CD14-positive monocyte (primary cell): ENCODE data around the gene ENKUR. TPM values are rescaled to one million over a fixed set of nuclear protein-coding genes. Genes with fewer than 3 reads are reported as not detected.

ENCODE experiments used
- DNase-seq, 3 donors: peaks; one replicate each; pipeline ENCODE4 v3.0.0-alpha.2; 2011 to 2022
- H2AFZ ChIP-seq: 2 replicates; pipeline ENCODE4 v1.6.0; 2012; ENCODE audit warnings: mild to moderate bottlenecking, low read depth, low read length, inconsistent platforms; ENCODE audit not compliant: insufficient read depth, poor library complexity, severe bottlenecking
- H3K27ac ChIP-seq, 2 donors: 1 replicate in 1 of 2; 2 replicates in 1 of 2; pipeline ENCODE4 v1.5.1; 2012 to 2013; ENCODE audit warnings: low read length in 2 of 2, control low read depth in 1 of 2, inconsistent platforms in 1 of 2, low read depth in 1 of 2, mild to moderate bottlenecking in 1 of 2
- H3K27me3 ChIP-seq, 2 donors: one replicate each; pipeline versions ENCODE4 v1.6.0 to v1.6.1; 2011 to 2013; ENCODE audit warnings: low read length in 2 of 2; ENCODE audit not compliant: control insufficient read depth in 2 of 2, insufficient read depth in 2 of 2
- H3K36me3 ChIP-seq, 2 donors: replicated peaks in 1 of 2; 1 replicate in 1 of 2; 2 replicates in 1 of 2; pipeline versions ENCODE4 v1.5.1 to v1.6.1; 2012 to 2013; ENCODE audit warnings: low read length in 2 of 2, control low read depth in 1 of 2, inconsistent platforms in 1 of 2, mild to moderate bottlenecking in 1 of 2; ENCODE audit not compliant: insufficient read depth in 2 of 2, control insufficient read depth in 1 of 2
- H3K4me1 ChIP-seq, 2 donors: 1 replicate in 1 of 2; 2 replicates in 1 of 2; pipeline versions ENCODE4 v1.5.1 to v1.6.1; 2012 to 2013; ENCODE audit warnings: low read length in 2 of 2, control low read depth in 1 of 2, inconsistent platforms in 1 of 2, mild to moderate bottlenecking in 1 of 2, moderate library complexity in 1 of 2; ENCODE audit not compliant: insufficient read depth in 2 of 2, control insufficient read depth in 1 of 2
- H3K4me2 ChIP-seq: replicated peaks from 2 replicates; pipeline ENCODE3; 2012; ENCODE audit warnings: low read length, moderate library complexity, mild to moderate bottlenecking; ENCODE audit not compliant: poor library complexity, severe bottlenecking; ENCODE audit errors: extremely low read depth
- H3K4me3 ChIP-seq, 3 experiments: fragments of 200-600 bp in 1 of 3; sonication (generic) in 1 of 3; replicated peaks in 1 of 3; 1 replicate in 2 of 3; 2 replicates in 1 of 3; pipeline ENCODE4 v1.5.1; 2011 to 2013; ENCODE audit warnings: low read length in 3 of 3, mild to moderate bottlenecking in 3 of 3, control low read depth in 2 of 3, low read depth in 2 of 3, inconsistent platforms in 1 of 3, moderate library complexity in 1 of 3
- H3K79me2 ChIP-seq: 2 replicates; pipeline ENCODE4 v1.6.0; 2012; ENCODE audit warnings: mild to moderate bottlenecking, control low read depth, inconsistent platforms, low read length, moderate library complexity; ENCODE audit not compliant: insufficient read depth
- H3K9ac ChIP-seq: 2 replicates; pipeline ENCODE4 v1.6.0; 2017; ENCODE audit warnings: low read length, mild to moderate bottlenecking; ENCODE audit not compliant: insufficient read depth, poor library complexity, severe bottlenecking
- H3K9me3 ChIP-seq, 2 donors: replicated peaks in 1 of 2; 1 replicate in 1 of 2; 2 replicates in 1 of 2; pipeline versions ENCODE4 v1.5.1 to v1.6.1; 2012 to 2013; ENCODE audit warnings: low read length in 2 of 2, control low read depth in 1 of 2; ENCODE audit not compliant: control insufficient read depth in 1 of 2, insufficient read depth in 1 of 2
- H4K20me1 ChIP-seq: 2 replicates; pipeline ENCODE4 v1.6.0; 2012; ENCODE audit warnings: mild to moderate bottlenecking, low read length, control low read depth, moderate library complexity; ENCODE audit not compliant: insufficient read depth
- H3K27ac Mint-ChIP-seq, 7 donors: one replicate each; pipeline ENCODE4 v1.8.0; 2020; ENCODE audit warnings: mild to moderate bottlenecking in 7 of 7, mixed read lengths in 7 of 7, moderate library complexity in 6 of 7, inconsistent platforms in 2 of 7
- H3K27me3 Mint-ChIP-seq, 3 donors: one replicate each; pipeline ENCODE4 v1.8.0; 2021 to 2022; ENCODE audit warnings: low read depth in 3 of 3, mild to moderate bottlenecking in 3 of 3, mixed read lengths in 3 of 3, moderate library complexity in 3 of 3, inconsistent platforms in 1 of 3
- H3K36me3 Mint-ChIP-seq, 2 donors: one replicate each; pipeline ENCODE4 v1.8.0; 2020; ENCODE audit warnings: mixed read lengths in 2 of 2, inconsistent platforms in 1 of 2, mild to moderate bottlenecking in 1 of 2
- H3K4me1 Mint-ChIP-seq: one replicate; pipeline ENCODE4 v1.8.0; 2020; ENCODE audit warnings: mild to moderate bottlenecking, mixed read lengths
- H3K4me3 Mint-ChIP-seq, 2 donors: one replicate each; pipeline ENCODE4 v1.8.0; 2020; ENCODE audit warnings: mild to moderate bottlenecking in 2 of 2, mixed read lengths in 2 of 2, moderate library complexity in 1 of 2
- H3K9me3 Mint-ChIP-seq, 7 donors: one replicate each; pipeline ENCODE4 v1.8.0; 2020 to 2022; ENCODE audit warnings: mixed read lengths in 7 of 7, mild to moderate bottlenecking in 6 of 7, moderate library complexity in 6 of 7, inconsistent platforms in 2 of 7
- CTCF ChIP-seq: fragments of 200-600 bp; IDR thresholded peaks from one replicate; pipeline ENCODE4 v1.8.0; 2022; ENCODE audit warnings: antibody characterized with exemption, mild to moderate bottlenecking
- WGBS: methylation state at CpG from one replicate; pipeline ENCODE4 v1.1.5; 2013; ENCODE audit warnings: missing lambda C conversion rate; ENCODE audit not compliant: insufficient coverage; 5-methylcytosine and 5-hydroxymethylcytosine counted together
- intact Hi-C, 2 donors: fragments of 100-400 bp; cut with micrococcal nuclease; formaldehyde crosslinking; loops; one replicate each; pipeline versions ENCODE4 v1.15.0 to v1.15.1; 2023
- polyA plus RNA-seq, 3 donors: library from polyadenylated mRNA; depleted of rRNA in 1 of 3; unstranded in 2 of 3; stranded (reverse) in 1 of 3; fragments of 300-500 nt in 2 of 3; fragments of >200 nt in 1 of 3; fragmentation: Illumina TruSeq in 2 of 3; gene quantifications; 1 replicate in 2 of 3; 2 replicates in 1 of 3; pipeline ENCODE4 v1.2.3, GENCODE V29; 2012 to 2021

ENKUR gene
- polyA plus RNA-seq, 3 donors = 0.16 TPM; not detected in 2

- TF ChIP-seq CTCF = no peak
- no peak for DNase-seq
- no peaks in the 10 kb centered on the region for H4K20me1 ChIP-seq
- no peaks in the 10 kb centered on the region for H3K4me1 ChIP-seq
- no peak overlapping the region for H3K27ac Mint-ChIP-seq
- H3K9me3 Mint-ChIP-seq = peaks cover 0 to 2% (median 0%) of the 10 kb centered on the region in 7 donors
- no peaks in the 10 kb centered on the region for H3K9me3 ChIP-seq
- no peak overlapping the region for H3K4me2 ChIP-seq
- H3K4me3 Mint-ChIP-seq = no peak overlapping the region
- no peak overlapping the region for H2AFZ ChIP-seq
- H3K27me3 Mint-ChIP-seq = peaks cover 0 to 3% (median 3%) of the 10 kb centered on the region in 3 donors
- no peaks in the 10 kb centered on the region for H3K36me3 ChIP-seq
- H3K9ac ChIP-seq = no peak overlapping the region
- peaks cover 8% of the 10 kb centered on the region for H3K4me1 Mint-ChIP-seq
- H3K36me3 Mint-ChIP-seq = no peaks in the 10 kb centered on the region
- H3K27me3 ChIP-seq = no peaks in the 10 kb centered on the region
- no peaks in the 10 kb centered on the region for H3K79me2 ChIP-seq
- no peak overlapping the region for H3K4me3 ChIP-seq
- intact Hi-C loops = no loop called here
- WGBS = no CpG with 5 or more reads among the region's 1 CpG
- no peak overlapping the region for H3K27ac ChIP-seq
Observed at GRCh38 chr10:24993237-24993958, 22.6 kb downstream of the ENKUR start.

DNA sequence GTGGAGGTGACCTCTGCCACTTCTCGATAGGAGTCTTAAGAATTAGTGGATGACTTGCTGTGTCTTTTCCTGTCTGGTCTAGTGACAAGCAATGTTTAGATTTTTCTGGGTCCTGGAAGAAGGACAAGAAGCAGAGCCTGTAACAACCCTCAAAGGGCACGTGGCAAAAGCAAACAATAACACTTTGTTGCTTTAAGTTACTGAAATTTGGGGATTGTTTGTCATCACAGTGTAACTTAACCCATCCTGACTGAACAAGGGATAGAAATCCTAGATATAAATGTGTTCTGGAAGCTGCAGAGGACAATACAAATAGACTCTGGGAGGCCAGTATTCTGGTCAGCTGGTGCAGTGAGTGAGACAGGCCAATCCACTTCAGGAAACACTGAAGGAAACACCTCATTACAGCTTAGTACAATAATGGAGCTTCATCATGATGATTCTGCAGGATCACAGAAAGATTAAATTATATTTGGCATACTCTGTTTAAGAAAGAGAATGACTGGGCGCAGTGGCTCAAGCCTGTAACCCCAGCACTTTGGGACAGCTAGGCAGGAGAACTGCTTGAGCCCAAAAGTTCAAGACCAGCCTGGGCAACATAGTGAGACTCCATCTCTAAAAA is 23.3 kb downstream of the ENKUR start:
- H3K27ac ChIP-seq = no peak overlapping the region
- no peaks in the 10 kb centered on the region for H3K4me1 ChIP-seq
- H3K27me3 ChIP-seq = no peaks in the 10 kb centered on the region
- no peak overlapping the region for H2AFZ ChIP-seq
- no peak for TF ChIP-seq CTCF
- H3K4me3 ChIP-seq = no peak overlapping the region
- intact Hi-C loops = no loop called here
- H3K4me2 ChIP-seq = no peak overlapping the region
- no peaks in the 10 kb centered on the region for H4K20me1 ChIP-seq
- Mint-ChIP-seq H3K4me1 (peaks cover 8% of the 10 kb centered on the region), H3K9me3 (peaks cover 0 to 2% (median 0%) of the 10 kb centered on the region in 7 donors), H3K4me3 (no peak overlapping the region), H3K27ac (no peak overlapping the region), H3K36me3 (no peaks in the 10 kb centered on the region), H3K27me3 (peaks cover 0 to 3% (median 3%) of the 10 kb centered on the region in 3 donors)
- no peak overlapping the region for H3K9ac ChIP-seq
- no peaks in the 10 kb centered on the region for H3K36me3 ChIP-seq
- no peaks in the 10 kb centered on the region for H3K79me2 ChIP-seq
- no peak for DNase-seq
- 79% methylated on average over 2 of the region's 3 CpGs for WGBS
- H3K9me3 ChIP-seq = no peaks in the 10 kb centered on the region
